ENCODE data around the gene KLHL22.

Gene KLHL22

GRCh38 chr22:20442485-20443284 is 52.9 kb downstream of the KLHL22 start:
- no peak for DNase-seq

DNA sequence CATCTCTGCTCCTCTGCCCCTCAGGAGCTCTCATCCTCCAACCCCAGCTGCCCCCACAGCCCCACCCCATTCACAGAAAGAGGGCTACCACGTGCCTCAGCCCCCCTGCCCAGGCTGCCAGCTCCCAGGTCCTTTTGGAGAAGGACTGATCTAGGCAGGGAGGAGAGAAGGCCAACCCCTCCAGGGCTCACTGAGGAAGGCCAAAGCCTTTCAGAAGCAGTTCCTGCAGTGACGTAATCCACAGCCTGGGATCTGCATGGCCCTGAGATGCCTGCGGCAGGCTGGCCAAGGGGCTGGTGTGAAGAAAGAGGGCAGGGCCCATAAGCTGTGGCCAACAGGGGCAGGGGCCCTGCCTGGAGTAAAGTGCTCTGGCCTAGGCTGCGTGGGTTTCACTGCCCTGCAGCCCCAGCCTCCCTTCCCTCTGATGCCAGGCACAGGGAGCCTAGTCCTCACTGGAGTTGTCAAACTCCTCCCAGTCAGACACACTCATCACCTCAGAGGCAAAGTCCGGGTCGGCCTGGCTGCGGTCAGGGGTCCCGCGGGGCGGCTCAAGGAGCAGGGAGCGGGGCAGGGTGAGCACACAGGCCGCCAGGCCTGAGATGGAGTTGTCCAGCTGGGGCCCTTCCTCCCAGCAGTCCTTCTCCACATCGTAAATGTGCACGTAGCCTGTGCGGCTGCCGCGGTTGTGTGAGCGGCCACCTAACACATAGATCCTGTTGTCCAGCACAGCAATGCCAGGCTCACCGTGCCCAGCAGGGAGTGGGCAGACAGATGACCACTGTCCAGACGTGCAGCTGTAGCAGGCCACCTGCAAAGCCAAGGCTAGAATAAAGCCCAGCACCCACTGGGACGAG is 53.7 kb downstream of the KLHL22 start:
- DNase-seq = no peak

GRCh38 chr22:20440637-20441591 is 54.7 kb downstream of the KLHL22 start:
- no peak for DNase-seq

DNA sequence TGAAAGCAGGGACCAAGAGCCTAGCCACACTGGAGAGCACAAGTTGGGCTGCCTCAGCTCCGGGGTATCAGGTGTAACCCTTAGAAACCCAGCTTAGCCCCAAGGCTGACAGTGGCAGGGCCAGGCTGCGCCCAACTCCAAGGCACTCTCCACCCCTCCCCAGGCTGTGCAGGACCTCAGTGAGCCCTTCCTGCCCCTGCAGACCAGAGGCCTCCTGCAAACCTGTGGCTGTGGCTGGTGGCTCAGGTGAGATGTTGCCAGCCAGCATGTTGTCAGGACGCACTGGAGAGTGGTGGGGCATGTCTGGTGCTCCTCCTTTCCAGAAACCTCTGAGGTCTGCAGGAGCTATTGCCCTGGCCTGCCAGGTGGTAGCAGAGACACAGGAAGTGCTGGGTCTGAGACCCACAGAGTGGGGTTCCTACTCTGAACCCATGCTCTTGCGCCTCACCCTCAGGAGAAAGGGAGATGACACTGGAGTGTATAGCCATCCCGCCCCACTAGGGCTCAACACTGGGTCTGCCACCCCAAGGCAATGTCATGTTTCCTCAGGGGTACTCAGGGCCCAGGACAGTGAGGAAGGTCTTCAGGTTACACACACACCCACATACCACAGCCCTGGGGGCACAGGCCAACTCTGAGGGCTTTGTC is 55.5 kb downstream of the KLHL22 start:
- DNase-seq = no peak

DNA sequence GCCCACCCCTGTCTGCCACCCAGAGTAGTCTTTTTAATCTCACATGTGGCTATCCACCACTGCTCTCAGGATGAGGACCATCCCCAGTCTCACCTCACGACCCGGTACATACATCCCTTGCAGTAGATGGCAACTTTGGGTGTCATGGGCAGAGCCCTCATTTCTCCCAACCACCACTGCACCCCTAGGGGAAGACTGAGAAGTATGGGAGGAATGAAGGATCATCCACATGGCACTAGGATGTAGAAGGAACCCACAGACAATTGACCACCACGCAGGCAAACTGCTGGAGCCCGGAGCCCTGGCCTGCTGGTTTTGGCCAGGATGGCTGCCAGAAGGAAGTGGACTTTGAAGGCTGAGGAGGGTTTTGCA is 56.1 kb downstream of the KLHL22 start:
- DNase-seq = no peak

DNA sequence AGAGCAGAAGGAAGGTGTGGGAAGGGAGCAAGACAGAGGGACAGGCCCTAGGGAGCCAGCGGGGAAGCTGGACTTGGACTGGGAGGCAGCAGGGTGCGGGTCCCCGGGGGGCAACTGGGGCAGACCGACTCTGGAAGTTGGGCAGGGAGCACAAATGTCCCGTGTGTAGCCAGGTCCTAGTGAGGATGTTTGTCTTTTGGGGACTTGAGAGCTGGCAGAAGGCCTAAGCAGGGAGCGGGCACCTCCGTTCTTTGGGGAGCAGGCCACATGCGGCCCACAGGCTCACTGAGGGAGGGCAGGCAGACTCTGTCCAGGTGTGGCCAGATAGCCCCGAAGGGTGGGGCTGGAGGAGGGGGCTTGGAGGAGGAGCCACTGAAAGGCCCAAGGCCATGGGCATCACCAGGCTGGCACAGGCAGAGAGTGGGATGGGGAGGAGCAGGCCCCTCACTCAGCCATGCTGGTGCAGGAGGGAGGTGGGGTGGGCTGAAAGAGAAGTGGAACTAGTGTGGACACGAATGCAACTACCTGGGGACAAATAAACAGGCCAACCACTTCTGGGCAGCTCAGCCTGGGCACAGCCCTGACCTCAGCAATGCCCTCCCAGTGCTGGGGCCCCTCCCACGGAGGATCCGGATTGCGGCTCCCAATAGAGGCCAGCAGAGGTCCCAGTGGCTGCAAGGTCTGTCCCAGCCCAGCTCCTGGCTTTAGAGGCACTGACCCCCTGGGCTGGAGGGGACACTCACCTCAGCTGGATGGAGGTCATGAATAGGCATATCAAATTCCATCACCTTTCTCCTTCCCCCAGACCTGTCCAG is 56.7 kb downstream of the KLHL22 start:
- no peak for DNase-seq

DNA sequence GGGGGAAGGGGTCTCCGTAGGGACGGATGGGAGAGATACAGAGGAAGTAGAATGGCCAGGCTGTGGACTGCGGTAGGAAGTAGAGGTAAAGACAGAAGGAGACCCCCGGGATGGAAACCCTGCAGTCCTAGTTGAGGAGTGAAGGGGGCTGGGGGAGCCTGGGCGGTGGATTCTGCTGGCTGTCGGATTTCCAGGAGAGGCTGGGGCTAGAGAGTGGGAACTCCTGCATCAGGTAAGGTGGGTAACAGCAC is 57.2 kb downstream of the KLHL22 start:
- no peak for DNase-seq

DNA sequence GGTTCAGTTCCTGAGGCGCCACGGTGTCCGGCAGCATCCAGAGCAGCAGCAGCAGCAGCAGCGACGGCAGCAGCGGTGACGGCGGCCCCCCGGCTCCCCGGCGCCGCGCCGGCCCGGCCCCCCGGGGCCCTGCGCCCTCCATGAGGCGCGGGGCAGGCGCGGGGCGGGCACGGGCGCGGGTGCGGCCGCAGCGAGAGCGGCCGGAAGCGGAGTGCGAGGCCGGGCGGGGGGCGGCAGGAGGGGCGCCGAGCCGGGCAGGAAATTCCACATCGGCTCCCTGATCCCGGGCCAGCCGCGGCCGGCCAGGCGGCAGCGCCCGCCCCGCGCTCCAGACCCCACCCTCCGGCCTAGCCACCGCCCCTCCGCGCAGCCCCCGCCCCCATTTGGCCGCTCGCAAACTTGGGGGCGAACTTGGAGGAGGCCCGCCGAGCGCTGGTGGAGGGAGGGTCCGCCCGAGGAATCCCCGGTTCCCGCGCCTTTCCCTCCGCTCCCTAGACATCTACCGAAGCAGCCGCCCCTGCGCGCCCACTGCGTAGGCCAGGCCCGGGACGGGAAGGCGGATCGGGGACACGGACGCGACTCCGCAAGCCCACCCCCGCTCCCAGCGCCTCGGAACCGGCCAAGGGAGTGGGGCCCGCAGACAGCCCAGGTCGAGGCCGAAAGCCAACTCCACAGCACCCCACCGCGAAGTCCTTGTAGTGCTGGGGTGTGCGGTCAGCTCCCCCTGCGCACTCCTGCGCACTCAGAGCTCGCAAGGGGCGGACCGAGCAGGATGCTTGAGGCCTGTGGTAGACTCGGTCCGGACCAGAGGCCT is 57.8 kb downstream of the KLHL22 start, which contains the start of gene SCARF2:
Gene SCARF2 (minus strand): TSS at position 213 of the 814 bp plus-strand sequence. CDS start 71 bp downstream, at position 142.
- no peak for DNase-seq

DNA sequence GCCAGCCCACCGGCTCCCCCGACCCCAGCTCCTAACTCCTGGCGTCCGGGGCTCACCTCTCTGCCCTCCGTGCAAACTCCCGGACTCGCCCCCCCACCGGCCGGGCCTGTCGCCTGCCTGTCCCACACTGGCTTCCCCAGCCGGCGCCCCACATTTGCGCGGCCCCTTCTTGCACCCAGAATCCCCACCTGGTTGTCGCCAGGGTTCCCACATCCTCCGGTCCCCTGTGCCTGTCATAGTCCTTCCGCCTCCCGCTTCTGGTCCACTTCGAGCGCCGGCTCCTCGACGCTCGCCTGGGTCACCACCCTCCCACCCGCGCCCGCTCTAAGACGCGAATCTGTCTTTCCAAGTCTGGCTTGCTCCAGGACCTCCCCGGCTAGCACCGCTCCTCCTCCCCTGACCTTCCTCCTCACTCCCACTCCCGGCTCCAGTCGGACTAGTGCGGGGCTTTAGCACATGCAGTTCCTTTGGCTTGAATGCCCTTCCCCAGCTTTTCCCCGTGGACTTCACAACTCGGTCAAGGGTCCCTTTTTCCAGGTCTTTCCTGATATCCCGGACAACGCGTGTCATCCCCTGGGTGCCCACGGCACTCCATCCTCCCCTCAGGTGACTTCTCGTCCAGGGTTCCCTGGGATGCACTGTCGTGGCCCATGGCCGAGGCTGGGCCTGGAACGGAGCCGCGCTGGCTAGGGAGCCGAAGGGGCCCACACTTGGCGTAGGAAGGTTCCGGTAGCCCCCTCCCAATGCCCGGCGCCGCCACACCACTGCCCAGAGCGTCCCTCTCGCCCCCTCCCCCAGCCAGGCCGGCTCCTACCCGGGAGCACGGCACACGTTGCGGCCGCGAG is 58.6 kb downstream of the KLHL22 start:
- no peak for DNase-seq

GRCh38 chr22:20436307-20436767 is 59.3 kb downstream of the KLHL22 start:
- DNase-seq = no peak

GRCh38 chr22:20435436-20436306 is 59.9 kb downstream of the KLHL22 start:
- DNase-seq = no peak

DNA sequence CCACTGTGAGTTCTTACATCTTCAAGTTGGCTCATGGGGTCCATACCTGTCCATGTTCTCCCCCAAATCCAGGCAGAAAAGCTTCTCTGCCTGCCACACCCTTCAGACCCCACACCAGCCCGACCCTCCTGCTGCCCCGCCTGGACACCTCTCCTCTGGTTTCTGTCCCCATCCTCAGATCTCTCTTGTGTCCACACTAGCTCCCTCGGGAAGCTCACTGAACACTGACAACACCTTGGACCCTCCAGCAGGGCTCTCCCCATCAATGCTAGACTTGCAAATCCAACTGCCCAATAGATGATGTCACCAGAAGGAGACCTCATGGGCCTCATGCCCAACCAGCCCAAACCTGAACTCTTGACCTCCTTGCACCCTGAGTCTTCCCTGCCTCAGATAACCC is 60.8 kb downstream of the KLHL22 start:
- DNase-seq = no peak

GRCh38 chr22:20434264-20434751 is 61.3 kb downstream of the KLHL22 start:
- DNase-seq = no peak

DNA sequence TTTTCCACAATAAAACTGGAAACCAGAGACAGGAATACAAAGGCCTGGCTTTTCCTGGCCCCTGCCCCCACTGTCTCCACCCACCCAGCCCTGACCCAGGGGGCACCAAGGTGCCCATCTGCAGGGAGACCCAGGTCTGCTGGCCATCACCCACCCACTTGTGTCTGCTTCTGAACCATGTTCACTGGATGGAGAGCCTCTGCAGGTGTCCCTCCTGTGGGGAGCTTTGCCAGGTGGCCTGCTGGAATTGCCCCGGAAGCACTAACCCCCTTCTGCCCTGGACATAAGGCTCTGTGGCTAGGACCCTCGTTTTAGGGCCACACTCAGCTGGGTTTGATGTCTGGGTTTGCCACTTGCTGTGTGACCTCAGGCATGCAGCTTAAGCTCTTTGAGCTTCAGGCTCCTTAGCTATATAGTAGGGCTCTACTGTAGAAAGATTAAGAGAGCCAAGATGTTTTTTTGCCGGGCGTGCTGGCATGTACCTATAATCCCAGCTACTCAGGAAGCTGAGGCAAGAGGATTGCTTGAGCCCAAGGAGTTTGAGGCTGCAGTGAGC is 61.8 kb downstream of the KLHL22 start:
- DNase-seq = no peak

- no peak for DNase-seq
These were observed 62.4 kb downstream of the KLHL22 start for GRCh38 chr22:20433191-20433590.

DNA sequence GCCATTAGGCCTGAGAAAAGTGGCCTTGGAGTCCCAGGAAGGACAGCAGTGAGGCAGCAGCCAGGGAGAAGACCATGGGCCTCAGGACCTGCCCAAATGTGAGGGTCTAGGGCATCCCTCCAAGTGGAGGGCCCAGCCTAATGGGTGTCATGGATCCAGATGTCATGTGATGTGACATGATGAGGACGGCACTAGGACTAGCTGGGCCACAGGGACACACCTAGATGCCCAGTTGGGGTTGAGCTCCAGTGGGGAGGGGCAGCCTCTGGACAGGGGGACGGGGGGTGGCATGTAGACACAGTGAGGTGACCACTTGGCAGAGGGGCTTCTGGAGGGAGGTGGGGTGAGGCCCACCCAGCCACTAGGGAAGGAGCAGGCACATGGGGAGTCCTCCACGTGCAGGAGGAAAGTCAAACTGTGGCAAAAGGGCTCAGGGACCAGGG is 63.3 kb downstream of the KLHL22 start:
- no peak for DNase-seq

GRCh38 chr22:20431511-20432192 is 63.9 kb downstream of the KLHL22 start:
- no peak for DNase-seq
